EH (cell line): Measurements from ENCODE around the gene JAZF1.

Experiments used
- DNase-seq: peaks from one replicate; pipeline ENCODE4 v3.0.0-alpha.2; 2015; ENCODE audit warnings: low read depth

The JAZF1 gene

DNA sequence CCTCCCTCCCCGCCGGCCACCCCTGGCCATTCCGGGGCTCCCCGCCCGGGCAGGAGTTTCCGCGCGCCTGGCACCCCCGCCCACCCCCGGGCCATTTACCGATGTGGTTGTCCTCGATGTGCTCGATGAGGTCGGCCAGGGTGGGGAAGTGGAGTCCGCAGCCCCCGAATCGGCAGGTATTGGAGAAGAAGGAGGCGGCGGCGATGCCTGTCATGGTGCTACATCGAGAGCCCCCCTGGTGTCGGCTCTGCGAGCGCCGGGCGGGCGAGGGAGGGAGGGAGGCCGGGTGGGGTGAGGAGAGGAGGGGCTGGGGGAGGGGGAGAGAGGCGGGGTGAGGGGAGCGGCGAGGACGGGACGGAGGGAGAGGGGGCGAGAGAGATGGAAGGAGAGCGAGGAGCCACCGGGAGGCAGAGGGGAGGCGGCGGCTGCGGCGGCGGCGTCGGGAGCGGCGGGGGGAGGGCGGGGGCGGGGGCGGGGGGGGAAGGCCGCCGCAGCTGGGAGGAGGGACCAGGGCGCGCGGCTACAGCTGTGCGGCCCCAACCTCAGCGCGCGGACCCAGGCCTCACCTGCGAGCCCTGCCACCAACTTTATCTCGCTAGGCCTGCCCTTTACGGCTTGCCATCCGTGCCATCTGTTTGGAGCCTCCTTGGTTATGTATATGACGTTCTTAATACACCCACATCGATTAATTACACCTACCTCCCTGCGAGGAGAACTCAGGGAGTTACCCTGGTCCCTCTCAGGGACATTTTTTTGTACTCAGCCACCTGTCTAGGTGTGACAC lies at the start of gene JAZF1:
JAZF1 (minus strand) TSS at position 432 of the 784 bp plus-strand sequence.
- DNase-seq, result peak; percentile 64

DNA sequence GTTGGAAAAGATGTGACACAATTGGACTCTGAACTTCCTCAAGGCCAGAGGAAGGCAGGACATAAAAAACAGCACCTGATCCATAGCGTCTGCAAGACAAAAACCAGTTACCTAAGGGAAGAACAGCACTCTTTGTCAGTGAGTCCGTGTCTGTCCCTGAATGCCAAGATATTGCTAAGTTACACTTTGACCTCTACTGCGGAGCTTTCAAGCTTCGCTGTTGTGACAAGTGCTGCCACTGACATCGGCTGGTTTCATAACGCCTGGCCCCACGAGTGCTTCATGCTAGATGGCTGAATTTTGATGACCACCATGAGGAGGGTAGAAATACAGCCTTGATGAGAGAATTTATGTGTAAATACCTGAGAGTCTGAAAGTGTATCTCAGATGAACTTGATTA lies 49.7 kb upstream of the JAZF1 start:
- DNase-seq, result no peak

GRCh38 chr7:28228396-28228795 lies 47.8 kb upstream of the JAZF1 start:
- DNase-seq, result peak; percentile 4

GRCh38 chr7:28226003-28226402 lies 45.4 kb upstream of the JAZF1 start:
- no peak for DNase-seq

GRCh38 chr7:28225576-28225975 lies 45.0 kb upstream of the JAZF1 start:
- no peak for DNase-seq

GRCh38 chr7:28224675-28225074 lies 44.1 kb upstream of the JAZF1 start:
- DNase-seq, result no peak

DNA sequence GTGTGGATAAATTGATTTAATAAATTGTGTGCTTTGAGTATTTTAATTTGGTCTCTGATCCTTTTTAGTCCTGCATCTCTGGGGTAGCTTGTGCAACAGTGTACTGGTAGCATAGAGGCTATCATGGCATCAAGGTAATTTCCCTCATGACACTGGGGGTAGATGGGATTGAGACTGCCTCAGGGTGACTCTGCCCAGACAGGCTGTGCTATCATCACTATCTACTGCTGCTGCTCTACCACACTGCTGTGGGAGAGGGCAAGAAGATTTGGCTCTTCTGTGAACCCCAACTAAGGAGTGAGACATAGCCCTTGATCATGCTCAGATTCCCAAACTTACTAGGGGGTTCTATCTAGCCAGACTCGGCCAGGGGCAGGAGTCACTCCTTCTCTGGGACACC lies 43.6 kb upstream of the JAZF1 start:
- no peak for DNase-seq

DNA sequence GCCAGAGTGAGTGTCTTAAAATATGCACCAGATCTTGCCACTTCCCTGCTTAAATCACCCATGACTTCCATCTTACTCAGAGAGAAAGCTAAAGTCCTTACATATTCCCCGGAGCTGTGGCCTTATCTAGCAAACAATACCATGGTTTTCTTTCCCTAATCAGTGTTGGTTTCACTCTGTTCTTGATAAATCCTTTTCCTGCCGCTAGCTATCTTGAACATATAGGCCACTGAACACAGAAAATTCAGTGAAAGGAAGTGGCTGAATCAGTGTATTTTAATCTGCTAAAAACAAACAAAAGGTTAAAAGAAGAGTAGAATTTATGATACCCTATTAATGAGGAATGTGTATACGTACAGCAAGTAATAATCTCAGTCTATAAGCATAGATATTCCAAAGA lies 42.0 kb upstream of the JAZF1 start:
- DNase-seq, result no peak

GRCh38 chr7:28219793-28220192 lies 39.2 kb upstream of the JAZF1 start:
- no peak for DNase-seq

GRCh38 chr7:28217143-28217542 lies 36.5 kb upstream of the JAZF1 start:
- no peak for DNase-seq

GRCh38 chr7:28211006-28211405 lies 30.4 kb upstream of the JAZF1 start:
- DNase-seq, result no peak

GRCh38 chr7:28208506-28208905 lies 27.9 kb upstream of the JAZF1 start:
- DNase-seq, result no peak

- no peak for DNase-seq
These were observed 27.0 kb upstream of the JAZF1 start for GRCh38 chr7:28207486-28208158.

GRCh38 chr7:28205506-28205905 lies 24.9 kb upstream of the JAZF1 start:
- DNase-seq, result no peak

DNA sequence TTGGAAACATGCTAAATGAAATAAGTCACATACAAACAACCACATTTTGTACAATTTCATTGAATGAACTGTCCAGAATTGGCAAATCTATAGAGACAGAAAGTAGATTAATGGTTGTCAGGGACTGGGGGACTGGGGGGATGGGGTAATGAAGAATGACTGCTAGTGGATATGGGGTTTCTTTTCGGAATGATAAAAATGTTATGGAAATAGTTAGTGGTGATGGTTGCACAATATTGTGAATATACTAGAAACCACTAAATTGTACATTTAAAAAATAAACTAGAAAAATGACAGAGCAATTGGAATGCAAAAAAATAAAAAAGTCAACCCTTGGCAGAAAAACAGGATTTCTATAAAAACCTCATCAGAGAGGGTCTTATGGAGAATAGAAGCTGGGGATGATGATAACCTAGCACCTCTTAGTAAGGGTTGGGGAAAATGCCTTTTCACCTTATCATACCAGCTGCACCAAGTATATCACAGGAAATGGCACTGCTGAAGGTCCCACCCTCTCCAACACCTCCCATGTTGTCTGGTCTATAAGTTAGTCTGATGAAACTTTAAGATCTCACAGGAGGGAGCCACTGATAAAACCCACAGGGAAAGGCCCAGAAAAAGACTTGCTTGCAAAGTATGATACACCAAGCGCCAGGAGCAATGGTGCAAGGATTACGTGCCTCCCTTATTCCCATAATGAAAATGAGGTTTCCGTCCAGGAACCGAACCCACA lies 23.1 kb upstream of the JAZF1 start:
- peak; percentile 69 for DNase-seq

GRCh38 chr7:28202222-28202621 lies 21.6 kb upstream of the JAZF1 start:
- DNase-seq, result no peak

- DNase-seq, result no peak
These were observed 20.5 kb upstream of the JAZF1 start for GRCh38 chr7:28201131-28201530.

DNA sequence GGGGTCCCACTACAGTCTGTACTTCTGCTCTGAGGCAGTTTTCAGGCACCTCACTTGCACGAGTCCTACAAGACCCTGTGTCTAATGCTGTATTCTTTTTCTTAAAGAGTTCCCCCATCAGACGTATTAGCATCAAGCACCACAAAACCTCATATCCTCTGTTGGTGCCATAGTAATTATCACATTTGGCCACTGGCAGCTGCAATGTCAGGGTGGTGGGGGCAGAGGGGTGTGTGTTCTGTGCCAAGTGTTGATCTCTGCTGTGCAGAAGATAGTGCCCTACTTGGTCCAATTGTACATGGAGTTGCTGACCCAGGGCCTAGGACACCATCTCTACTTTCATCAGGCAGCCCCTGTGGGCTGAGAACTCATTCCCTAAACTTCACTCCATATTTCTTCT lies 20.0 kb upstream of the JAZF1 start:
- no peak for DNase-seq

DNA sequence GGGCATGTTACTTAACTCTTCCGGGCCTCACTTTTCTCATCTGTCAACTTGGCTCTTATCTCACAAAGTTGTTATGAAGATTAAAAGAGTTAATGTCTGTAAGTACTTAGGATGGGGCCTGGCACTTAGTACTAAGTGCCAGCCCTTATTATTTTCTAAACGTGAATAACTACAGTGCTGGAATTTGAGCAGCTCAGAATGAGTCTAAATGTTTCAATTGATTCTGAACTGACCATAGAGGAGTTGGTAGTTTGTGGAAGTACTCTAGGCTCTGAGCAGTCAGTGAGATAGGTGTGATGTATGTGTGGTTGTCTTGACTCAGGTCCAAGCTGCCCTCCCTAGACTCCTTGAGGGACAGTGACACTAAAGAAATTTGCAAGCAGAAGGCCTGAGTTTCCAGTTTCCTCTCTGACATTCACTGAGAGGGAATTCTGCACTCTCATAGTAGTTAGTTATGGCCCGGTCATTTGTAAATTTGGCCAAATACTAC lies 18.5 kb upstream of the JAZF1 start:
- DNase-seq, result no peak

GRCh38 chr7:28195910-28196620 lies 15.5 kb upstream of the JAZF1 start:
- no peak for DNase-seq

DNA sequence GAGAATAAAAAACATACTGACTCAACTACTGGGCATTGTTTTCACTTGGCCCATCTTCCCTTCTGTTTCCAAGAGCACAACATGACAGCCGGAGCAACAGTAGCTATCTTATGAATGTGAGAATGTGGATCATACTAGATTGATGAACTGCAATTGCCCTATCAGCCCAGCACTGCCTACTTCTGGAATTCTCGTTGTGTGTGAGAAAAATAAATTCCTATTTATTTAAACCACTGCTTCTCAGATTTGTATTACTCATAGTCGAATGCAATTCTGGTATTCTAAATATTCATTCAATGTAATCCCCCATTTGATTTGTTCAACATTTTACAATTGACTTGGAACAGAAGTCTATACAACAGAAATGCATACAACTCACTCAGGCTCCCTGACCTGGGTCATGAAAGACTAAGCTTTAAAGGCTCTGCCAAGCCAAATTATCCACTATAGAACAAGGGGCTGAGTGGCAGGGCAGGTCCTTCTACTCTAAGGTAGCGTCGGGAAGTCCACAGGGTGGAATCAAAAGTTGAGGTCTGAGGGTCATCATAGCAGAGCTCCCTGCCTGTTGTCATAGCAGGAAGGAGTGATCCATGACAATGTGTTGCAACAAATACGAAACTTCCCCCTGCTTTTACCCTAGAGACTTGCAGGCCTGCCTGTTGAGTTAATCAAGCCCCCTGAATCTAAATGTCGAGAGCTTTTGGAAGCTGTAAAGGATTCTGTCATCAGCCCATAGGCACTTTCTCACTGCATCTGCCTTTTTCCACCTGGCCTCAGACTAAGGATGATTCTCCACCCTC lies 12.4 kb upstream of the JAZF1 start:
- peak; percentile 61 for DNase-seq
